ENCODE measurements around the gene UVRAG. TPM values are rescaled to one million over a fixed set of nuclear protein-coding genes. Genes with fewer than 3 reads are reported as not detected.

UVRAG gene
- total RNA-seq, 1 experiment from 2014 or later, result 29.5 TPM

DNA sequence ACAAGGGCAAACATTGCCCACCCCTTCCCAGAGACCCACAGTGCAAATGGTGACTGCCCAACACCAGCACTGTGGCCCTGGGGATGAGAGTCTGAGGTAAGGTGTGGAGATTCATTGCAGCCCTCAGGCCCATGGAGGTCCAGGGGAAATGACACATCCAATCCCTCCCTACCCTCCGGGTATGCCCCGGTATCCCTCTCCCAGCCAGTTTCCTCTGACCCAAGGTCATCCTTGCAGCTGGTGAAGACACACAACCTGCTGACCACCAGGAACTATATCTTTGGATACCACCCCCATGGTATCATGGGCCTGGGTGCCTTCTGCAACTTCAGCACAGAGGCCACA, 18.9 kb upstream of the UVRAG start:
- ATAC-seq, result no peak
- TF ChIP-seq, protein P1, sequence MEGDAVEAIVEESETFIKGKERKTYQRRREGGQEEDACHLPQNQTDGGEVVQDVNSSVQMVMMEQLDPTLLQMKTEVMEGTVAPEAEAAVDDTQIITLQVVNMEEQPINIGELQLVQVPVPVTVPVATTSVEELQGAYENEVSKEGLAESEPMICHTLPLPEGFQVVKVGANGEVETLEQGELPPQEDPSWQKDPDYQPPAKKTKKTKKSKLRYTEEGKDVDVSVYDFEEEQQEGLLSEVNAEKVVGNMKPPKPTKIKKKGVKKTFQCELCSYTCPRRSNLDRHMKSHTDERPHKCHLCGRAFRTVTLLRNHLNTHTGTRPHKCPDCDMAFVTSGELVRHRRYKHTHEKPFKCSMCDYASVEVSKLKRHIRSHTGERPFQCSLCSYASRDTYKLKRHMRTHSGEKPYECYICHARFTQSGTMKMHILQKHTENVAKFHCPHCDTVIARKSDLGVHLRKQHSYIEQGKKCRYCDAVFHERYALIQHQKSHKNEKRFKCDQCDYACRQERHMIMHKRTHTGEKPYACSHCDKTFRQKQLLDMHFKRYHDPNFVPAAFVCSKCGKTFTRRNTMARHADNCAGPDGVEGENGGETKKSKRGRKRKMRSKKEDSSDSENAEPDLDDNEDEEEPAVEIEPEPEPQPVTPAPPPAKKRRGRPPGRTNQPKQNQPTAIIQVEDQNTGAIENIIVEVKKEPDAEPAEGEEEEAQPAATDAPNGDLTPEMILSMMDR (IDR thresholded peaks at IDR 0.05), result no peak
- TF ChIP-seq, protein P2, sequence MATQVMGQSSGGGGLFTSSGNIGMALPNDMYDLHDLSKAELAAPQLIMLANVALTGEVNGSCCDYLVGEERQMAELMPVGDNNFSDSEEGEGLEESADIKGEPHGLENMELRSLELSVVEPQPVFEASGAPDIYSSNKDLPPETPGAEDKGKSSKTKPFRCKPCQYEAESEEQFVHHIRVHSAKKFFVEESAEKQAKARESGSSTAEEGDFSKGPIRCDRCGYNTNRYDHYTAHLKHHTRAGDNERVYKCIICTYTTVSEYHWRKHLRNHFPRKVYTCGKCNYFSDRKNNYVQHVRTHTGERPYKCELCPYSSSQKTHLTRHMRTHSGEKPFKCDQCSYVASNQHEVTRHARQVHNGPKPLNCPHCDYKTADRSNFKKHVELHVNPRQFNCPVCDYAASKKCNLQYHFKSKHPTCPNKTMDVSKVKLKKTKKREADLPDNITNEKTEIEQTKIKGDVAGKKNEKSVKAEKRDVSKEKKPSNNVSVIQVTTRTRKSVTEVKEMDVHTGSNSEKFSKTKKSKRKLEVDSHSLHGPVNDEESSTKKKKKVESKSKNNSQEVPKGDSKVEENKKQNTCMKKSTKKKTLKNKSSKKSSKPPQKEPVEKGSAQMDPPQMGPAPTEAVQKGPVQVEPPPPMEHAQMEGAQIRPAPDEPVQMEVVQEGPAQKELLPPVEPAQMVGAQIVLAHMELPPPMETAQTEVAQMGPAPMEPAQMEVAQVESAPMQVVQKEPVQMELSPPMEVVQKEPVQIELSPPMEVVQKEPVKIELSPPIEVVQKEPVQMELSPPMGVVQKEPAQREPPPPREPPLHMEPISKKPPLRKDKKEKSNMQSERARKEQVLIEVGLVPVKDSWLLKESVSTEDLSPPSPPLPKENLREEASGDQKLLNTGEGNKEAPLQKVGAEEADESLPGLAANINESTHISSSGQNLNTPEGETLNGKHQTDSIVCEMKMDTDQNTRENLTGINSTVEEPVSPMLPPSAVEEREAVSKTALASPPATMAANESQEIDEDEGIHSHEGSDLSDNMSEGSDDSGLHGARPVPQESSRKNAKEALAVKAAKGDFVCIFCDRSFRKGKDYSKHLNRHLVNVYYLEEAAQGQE (IDR thresholded peaks at IDR 0.05; ENCODE audit: insufficient read depth in 1 of 2, low read depth in 2 of 2, low read length in 1 of 2), result no peak
- no peak for TF ChIP-seq SIN3A (IDR thresholded peaks at IDR 0.05; ENCODE audit: borderline replicate concordance, insufficient read depth, low read depth, low read length)
- no peak for TF ChIP-seq TCF7L2 (IDR thresholded peaks at IDR 0.05; ENCODE audit: low read depth, low read length)
- no peak for TF ChIP-seq POLR2AphosphoS5 (IDR thresholded peaks at IDR 0.05; ENCODE audit: low read depth, low read length)
- Histone ChIP-seq H3K4me1 (ENCODE audit: control insufficient read depth, insufficient read depth, low read length) (0 out of 2 replicates have a peak, but pooled peaks cover 4% of the 10 kb centered on the region), H3K36me3 (ENCODE audit: control insufficient read depth, insufficient read depth, low read length) (no peaks in the 10 kb centered on the region), H3K27me3 (ENCODE audit: control insufficient read depth, insufficient read depth, low read length) (no peaks in the 10 kb centered on the region), H3K27ac (ENCODE audit: low read length) (no peak overlapping the region), H3K4me3 (ENCODE audit: low read depth in 2 of 2, low read length in 2 of 2) (no peak overlapping the region), H3K9me3 (ENCODE audit: control insufficient read depth, insufficient read depth, low read depth, low read length) (no peaks in the 10 kb centered on the region)
- POLR2A ChIA-PET, result no interaction called here
- CTCF ChIA-PET, result no interaction called here
- DNase-seq (ENCODE audit: low read depth, low spot score), result no peak
- BruUV-seq (replicated peaks), result no TSS peak
- in situ Hi-C loops (cut with HindIII; ENCODE audit: low pct_unique_long_range_greater_than_20kb, low sequenced_read_pairs), result no loop called here
- intact Hi-C loops (cut with micrococcal nuclease; ENCODE audit: unreplicated experiment), result no loop called here

DNA sequence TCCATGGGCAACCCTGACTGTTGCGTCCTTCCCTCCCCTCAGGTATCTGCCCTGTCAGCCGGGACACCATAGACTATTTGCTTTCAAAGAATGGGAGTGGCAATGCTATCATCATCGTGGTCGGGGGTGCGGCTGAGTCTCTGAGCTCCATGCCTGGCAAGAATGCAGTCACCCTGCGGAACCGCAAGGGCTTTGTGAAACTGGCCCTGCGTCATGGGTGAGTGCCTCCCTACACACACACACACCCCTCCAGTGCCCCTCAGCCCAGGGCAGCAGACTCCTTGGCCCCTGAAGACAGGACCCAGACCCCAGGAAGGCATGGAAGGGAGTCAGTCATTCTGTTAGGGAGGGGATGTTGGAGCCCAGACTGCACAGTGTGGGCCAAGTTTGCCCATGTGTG, 17.9 kb upstream of the UVRAG start:
- intact Hi-C loops (cut with micrococcal nuclease; ENCODE audit: unreplicated experiment), result no loop called here
- no peaks in the 10 kb centered on the region for H3K9me3 ChIP-seq (ENCODE audit: control insufficient read depth, insufficient read depth, low read depth, low read length)
- in situ Hi-C loops (cut with HindIII; ENCODE audit: low pct_unique_long_range_greater_than_20kb, low sequenced_read_pairs), result no loop called here
- no peak overlapping the region for H3K27ac ChIP-seq (ENCODE audit: low read length)
- no peaks in the 10 kb centered on the region for H3K4me1 ChIP-seq (ENCODE audit: control insufficient read depth, insufficient read depth, low read length)
- no TSS peak for BruUV-seq (replicated peaks)
- DNase-seq (ENCODE audit: low read depth, low spot score) (no peak), ATAC-seq (no peak)
- H3K36me3 ChIP-seq (ENCODE audit: control insufficient read depth, insufficient read depth, low read length), result no peaks in the 10 kb centered on the region
- H3K4me3 ChIP-seq (ENCODE audit: low read depth in 2 of 2, low read length in 2 of 2), result no peak overlapping the region
- TF ChIP-seq, protein P2 (IDR thresholded peaks at IDR 0.05; ENCODE audit: insufficient read depth in 1 of 2, low read depth in 2 of 2, low read length in 1 of 2), result no peak
- TF ChIP-seq, protein P1 (IDR thresholded peaks at IDR 0.05), result no peak
- TF ChIP-seq TCF7L2 (IDR thresholded peaks at IDR 0.05; ENCODE audit: low read depth, low read length) (no peak), POLR2AphosphoS5 (IDR thresholded peaks at IDR 0.05; ENCODE audit: low read depth, low read length) (no peak), SIN3A (IDR thresholded peaks at IDR 0.05; ENCODE audit: borderline replicate concordance, insufficient read depth, low read depth, low read length) (no peak)
- CTCF ChIA-PET, result no interaction called here
- H3K27me3 ChIP-seq (ENCODE audit: control insufficient read depth, insufficient read depth, low read length), result no peaks in the 10 kb centered on the region
- POLR2A ChIA-PET, result no interaction called here

Data from Panc1 (cell line).